HG03575 (cell line): ENCODE data around the gene SDK2.
"Not testable (repeated sequence)": the region's sequence is repeated elsewhere in the genome, so short reads cannot be mapped to it uniquely, and the experiment has no call there.

Source experiments
- ATAC-seq: cut with Tn5 transposase; IDR thresholded peaks from one replicate; pipeline ENCODE4 v1.9.1; 2021; ENCODE audit not compliant: unreplicated experiment, insufficient number of reproducible peaks, low FRiP score; ENCODE audit errors: extremely low read depth

Gene SDK2

GRCh38 chr17:73338050-73338521, 306.2 kb downstream of the SDK2 start:
- no peak for ATAC-seq

GRCh38 chr17:73337330-73337710, 306.9 kb downstream of the SDK2 start:
- no peak for ATAC-seq

- ATAC-seq, result no peak
These were observed 307.6 kb downstream of the SDK2 start for GRCh38 chr17:73336408-73337329.

- ATAC-seq, result no peak
These were observed 308.4 kb downstream of the SDK2 start for GRCh38 chr17:73335591-73336407.

GRCh38 chr17:73334771-73335513, 309.3 kb downstream of the SDK2 start:
- no peak for ATAC-seq

- ATAC-seq, result not testable (repeated sequence)
These were observed 310.8 kb downstream of the SDK2 start for GRCh38 chr17:73333445-73333844.

- ATAC-seq, result no peak
These were observed 313.2 kb downstream of the SDK2 start for GRCh38 chr17:73331060-73331459.

- no peak for ATAC-seq
These were observed 316.6 kb downstream of the SDK2 start for GRCh38 chr17:73327676-73328075.

- ATAC-seq, result no peak
These were observed 318.8 kb downstream of the SDK2 start for GRCh38 chr17:73325527-73325842.

- ATAC-seq, result no peak
These were observed 319.3 kb downstream of the SDK2 start for GRCh38 chr17:73324711-73325526.

- ATAC-seq, result no peak
These were observed 320.1 kb downstream of the SDK2 start for GRCh38 chr17:73324160-73324475.

- ATAC-seq, result no peak
These were observed 320.7 kb downstream of the SDK2 start for GRCh38 chr17:73323409-73324159.

GRCh38 chr17:73320601-73321264, 323.5 kb downstream of the SDK2 start:
- no peak for ATAC-seq

GRCh38 chr17:73319766-73320165, 324.5 kb downstream of the SDK2 start:
- ATAC-seq, result no peak

- no peak for ATAC-seq
These were observed 325.4 kb downstream of the SDK2 start for GRCh38 chr17:73318836-73319235.

- no peak for ATAC-seq
These were observed 325.8 kb downstream of the SDK2 start for GRCh38 chr17:73318427-73318813.

- no peak for ATAC-seq
These were observed 326.5 kb downstream of the SDK2 start for GRCh38 chr17:73317513-73318426.
